HL-60 (cell line): ENCODE data around the gene NEK10.
A peak's percentile ranks its signal among the peaks of the same experiment; 100 is the strongest.

ENCODE experiments used
- DNase-seq, 2 experiments: peaks; one replicate each; pipeline ENCODE4 v3.0.0-alpha.2; 2010 to 2020; ENCODE audit warnings: low read depth in 1 of 2, low spot score in 1 of 2
- H3K27ac ChIP-seq: fragments of 250-450 bp; sonication (Bioruptor Pico); replicated peaks from 2 replicates; pipeline ENCODE4 v1.5.1; 2020; ENCODE audit warnings: mild to moderate bottlenecking, moderate library complexity
- H3K27me3 ChIP-seq: fragments of 250-450 bp; sonication (Bioruptor Pico); 2 replicates; pipeline ENCODE4 v1.5.1; 2021; ENCODE audit warnings: mild to moderate bottlenecking, moderate library complexity; ENCODE audit not compliant: insufficient read depth, poor library complexity, severe bottlenecking
- H3K4me3 ChIP-seq: replicated peaks from 2 replicates; pipeline ENCODE4 v1.5.1; 2011; ENCODE audit warnings: mild to moderate bottlenecking, control low read depth, low read length; ENCODE audit not compliant: insufficient read depth
- CTCF ChIP-seq: IDR thresholded peaks from one replicate; pipeline ENCODE4 v1.5.1; 2011; ENCODE audit warnings: low read length, control low read depth, inconsistent platforms; ENCODE audit not compliant: insufficient read depth
- GABPA ChIP-seq: IDR thresholded peaks from 2 replicates; pipeline ENCODE4 v1.6.1; 2012; ENCODE audit warnings: low read depth
- POLR2AphosphoS5 ChIP-seq: IDR thresholded peaks from 2 replicates; pipeline ENCODE4 v1.6.1; 2012; ENCODE audit warnings: low read depth
- REST ChIP-seq: IDR thresholded peaks from 2 replicates; pipeline ENCODE4 v1.6.1; 2012; ENCODE audit warnings: low read depth; ENCODE audit not compliant: insufficient replicate concordance
- SPI1 ChIP-seq: IDR thresholded peaks from 2 replicates; pipeline ENCODE4 v1.6.1; 2012; ENCODE audit warnings: low read depth, mild to moderate bottlenecking, borderline replicate concordance

NEK10 gene

GRCh38 chr3:27097182-27097581, 272.0 kb downstream of the NEK10 start:
- H3K27ac ChIP-seq: no peak overlapping the region
- TF ChIP-seq CTCF (no peak), SPI1 (no peak), GABPA (no peak), REST (no peak), POLR2AphosphoS5 (no peak)
- H3K4me3 ChIP-seq: no peak overlapping the region
- no peaks in the 10 kb centered on the region for H3K27me3 ChIP-seq
- DNase-seq: no peak

GRCh38 chr3:27095553-27096222, 273.5 kb downstream of the NEK10 start:
- H3K4me3 ChIP-seq: no peak overlapping the region
- no peak for DNase-seq
- H3K27ac ChIP-seq: no peak overlapping the region
- H3K27me3 ChIP-seq: no peaks in the 10 kb centered on the region
- TF ChIP-seq SPI1 (peak; percentile 65; the same call in 1 of the 2 replicates), POLR2AphosphoS5 (no peak)

GRCh38 chr3:27094721-27095120, 274.5 kb downstream of the NEK10 start:
- DNase-seq: peak in 1 of 2 experiments; percentile 12
- TF ChIP-seq REST (no peak), POLR2AphosphoS5 (peak; percentile 74)
- H3K27me3 ChIP-seq: no peaks in the 10 kb centered on the region
- H3K27ac ChIP-seq: no peak overlapping the region
- no peak overlapping the region for H3K4me3 ChIP-seq

- no peak for TF ChIP-seq CTCF
- TF ChIP-seq POLR2AphosphoS5: no peak
- TF ChIP-seq GABPA: no peak
- TF ChIP-seq REST: no peak
- no peak for TF ChIP-seq SPI1
- no peaks in the 10 kb centered on the region for H3K27me3 ChIP-seq
- H3K27ac ChIP-seq: no peak overlapping the region
- DNase-seq: no peak
- H3K4me3 ChIP-seq: no peak overlapping the region
Observed at GRCh38 chr3:27093771-27094170, 275.4 kb downstream of the NEK10 start.
